Endothelial cell of umbilical vein (primary cell): ENCODE data around the gene ANKAR. TPM values are rescaled to one million over a fixed set of nuclear protein-coding genes. Genes with fewer than 3 reads are reported as not detected.

ENCODE experiments used
- BruUV-seq: library from RNA; stranded (reverse); fragments of 400-500 nt; replicated peaks from 2 replicates; lab custom pipeline; 2021; lab: Mats Ljungman, UMichigan
- CTCF ChIA-PET: fragments of 300-600, 350-600 bp; sonication (Branson Sonifier 250); formaldehyde crosslinking; loops from one replicate; lab custom pipeline; 2021; ENCODE audit warnings: antibody characterized with exemption, inconsistent platforms; lab: Charles Lee
- POLR2A ChIA-PET: fragments of 300-600, 350-600 bp; sonication (Branson Sonifier 250); formaldehyde crosslinking; loops from one replicate; lab custom pipeline; 2021; ENCODE audit warnings: antibody characterized with exemption, inconsistent platforms; lab: Charles Lee
- DNase-seq: peaks from one replicate; pipeline ENCODE4 v3.0.0-alpha.2; 2011; ENCODE audit warnings: low read depth, low spot score
- FAIRE-seq: peaks from 2 replicates; lab custom pipeline; 2011; peaks lifted over from hg19 to GRCh38; lab: Jason Lieb, UNC
- H2AFZ ChIP-seq: 2 replicates; pipeline ENCODE4 v1.6.0; 2012; ENCODE audit warnings: low read depth, low read length, control low read depth, inconsistent platforms
- H3K27ac ChIP-seq: 2 replicates; pipeline ENCODE4 v1.5.1; 2011; ENCODE audit warnings: low read depth, mild to moderate bottlenecking, control low read depth, low read length, moderate library complexity; ENCODE audit not compliant: insufficient read depth
- H3K27me3 ChIP-seq, 2 experiments: 2 replicates each; pipeline versions ENCODE4 v1.6.0 to v1.6.1; 2011; ENCODE audit warnings: low read length in 2 of 2, mixed read lengths in 1 of 2; ENCODE audit not compliant: control insufficient read depth in 2 of 2, insufficient read depth in 2 of 2
- H3K36me3 ChIP-seq, 2 experiments: 2 replicates in 1 of 2; 3 replicates in 1 of 2; pipeline ENCODE4 v1.5.1; 2011; ENCODE audit warnings: low read length in 2 of 2, mild to moderate bottlenecking in 1 of 2, moderate library complexity in 1 of 2; ENCODE audit not compliant: control insufficient read depth in 2 of 2, insufficient read depth in 2 of 2; ENCODE audit errors: extremely low read depth in 1 of 2
- H3K4me1 ChIP-seq: 3 replicates; pipeline ENCODE4 v1.5.1; 2011; ENCODE audit warnings: mild to moderate bottlenecking, low read length; ENCODE audit not compliant: control insufficient read depth, insufficient read depth; ENCODE audit errors: extremely low read depth
- H3K4me2 ChIP-seq: 2 replicates; pipeline ENCODE4 v1.6.1; 2011; ENCODE audit warnings: low read length, control low read depth, mixed read lengths; ENCODE audit not compliant: insufficient read depth
- H3K4me3 ChIP-seq, 3 experiments: fragments of 200-600 bp in 1 of 3; sonication (generic), shearing (Covaris generic) in 1 of 3; replicated peaks in 1 of 3; 2 replicates each; pipeline ENCODE4 v1.5.1; 2011 to 2016; ENCODE audit warnings: control low read depth in 3 of 3, low read length in 3 of 3, mild to moderate bottlenecking in 2 of 3, inconsistent platforms in 1 of 3, low read depth in 1 of 3, moderate library complexity in 1 of 3; ENCODE audit not compliant: insufficient read depth in 1 of 3
- H3K79me2 ChIP-seq: 2 replicates; pipeline ENCODE4 v1.6.0; 2012; ENCODE audit warnings: low read length, inconsistent platforms; ENCODE audit not compliant: control insufficient read depth, insufficient read depth
- H3K9ac ChIP-seq: replicated peaks from 2 replicates; pipeline ENCODE3; 2011; ENCODE audit warnings: low read length, control low read depth; ENCODE audit not compliant: insufficient read depth; ENCODE audit errors: extremely low read depth
- H3K9me1 ChIP-seq: replicated peaks from 3 replicates; pipeline ENCODE4 v1.6.0; 2011; ENCODE audit warnings: mild to moderate bottlenecking, low read length; ENCODE audit not compliant: control insufficient read depth, insufficient read depth; ENCODE audit errors: extremely low read depth
- H3K9me3 ChIP-seq: replicated peaks from 2 replicates; pipeline ENCODE4 v1.5.1; 2012; ENCODE audit warnings: low read length, inconsistent platforms; ENCODE audit not compliant: control insufficient read depth, insufficient read depth
- H4K20me1 ChIP-seq: replicated peaks from 2 replicates; pipeline ENCODE3; 2011; ENCODE audit warnings: mild to moderate bottlenecking, low read length; ENCODE audit not compliant: control insufficient read depth, insufficient read depth; ENCODE audit errors: extremely low read depth
- EZH2 ChIP-seq: IDR thresholded peaks from 2 replicates; pipeline ENCODE4 v1.6.1; 2012; ENCODE audit warnings: borderline replicate concordance, low read depth, mild to moderate bottlenecking, moderate library complexity, low read length, inconsistent platforms; ENCODE audit not compliant: severe bottlenecking
- FOS ChIP-seq: IDR thresholded peaks from 2 replicates; pipeline ENCODE4 v1.6.1; 2011; ENCODE audit warnings: mild to moderate bottlenecking, low read length, moderate library complexity, borderline replicate concordance; ENCODE audit not compliant: insufficient read depth
- GATA2 ChIP-seq: IDR thresholded peaks from 2 replicates; pipeline ENCODE4 v1.7.0; 2011; ENCODE audit warnings: low read depth, mild to moderate bottlenecking, moderate library complexity, mixed read lengths, low read length; ENCODE audit not compliant: insufficient read length, insufficient read depth
- JUN ChIP-seq: IDR thresholded peaks from 2 replicates; pipeline ENCODE4 v1.6.1; 2011; ENCODE audit warnings: borderline replicate concordance, low read depth; ENCODE audit not compliant: insufficient read length, insufficient read depth
- MYC ChIP-seq: IDR thresholded peaks from one replicate; pipeline ENCODE4 v1.6.1; 2011; ENCODE audit warnings: mild to moderate bottlenecking, low read depth, low read length
- POLR2A ChIP-seq: IDR thresholded peaks from 2 replicates; pipeline ENCODE4 v1.6.1; 2012; ENCODE audit warnings: low read depth, mild to moderate bottlenecking, control low read depth, low read length
- POLR2AphosphoS5 ChIP-seq: IDR thresholded peaks from 2 replicates; pipeline ENCODE4 v1.6.1; 2012; ENCODE audit warnings: low read depth, mild to moderate bottlenecking, control low read depth, low read length, moderate library complexity; ENCODE audit not compliant: insufficient read depth
- dilution Hi-C: fragments of 300-500 bp; cut with MboI; formaldehyde crosslinking; loops from one replicate; pipeline ENCODE4 v1.15.0; 2019; ENCODE audit warnings: low sequenced_read_pairs; ENCODE audit not compliant: extremely low pct_ligation_motif_present
- intact Hi-C: fragments of 100-400 bp; cut with micrococcal nuclease; formaldehyde crosslinking; loops from one replicate; pipeline ENCODE4 v1.10.0; 2022
- polyA plus RNA-seq, 4 experiments: library from polyadenylated mRNA; depleted of rRNA in 3 of 4; stranded (reverse) in 3 of 4; unstranded in 1 of 4; fragments of >200 nt; gene quantifications; 2 replicates each; pipeline versions ENCODE4 v1.2.1 to v1.2.3, GENCODE V29; 2011 to 2012; ENCODE audit warnings: missing spikeins in 1 of 4
- total RNA-seq: library from RNA; stranded (reverse); gene quantifications from 2 replicates; pipeline ENCODE4 v1.2.3, GENCODE V29; 2021
- TF ChIP-seq, protein P1 (sequence below), 2 donors: IDR thresholded peaks; 1 replicate in 1 of 2; 2 replicates in 1 of 2; pipeline ENCODE4 v1.5.1; 2011; ENCODE audit warnings: low read length in 2 of 2, mild to moderate bottlenecking in 2 of 2, moderate library complexity in 2 of 2, control low read depth in 1 of 2, inconsistent platforms in 1 of 2, low read depth in 1 of 2; ENCODE audit not compliant: insufficient read depth in 1 of 2; ENCODE audit errors: extremely low read depth in 1 of 2
- TF ChIP-seq, protein P2 (sequence below): IDR thresholded peaks from 2 replicates; pipeline ENCODE4 v1.6.1; 2011; ENCODE audit not compliant: insufficient read depth, insufficient read length

ANKAR gene
- total and polyA plus RNA-seq, 2 donors (not counting 3 experiments of a cell fraction or from before 2014, with no cell fraction given), result 1.3 to 4.3 TPM

DNA sequence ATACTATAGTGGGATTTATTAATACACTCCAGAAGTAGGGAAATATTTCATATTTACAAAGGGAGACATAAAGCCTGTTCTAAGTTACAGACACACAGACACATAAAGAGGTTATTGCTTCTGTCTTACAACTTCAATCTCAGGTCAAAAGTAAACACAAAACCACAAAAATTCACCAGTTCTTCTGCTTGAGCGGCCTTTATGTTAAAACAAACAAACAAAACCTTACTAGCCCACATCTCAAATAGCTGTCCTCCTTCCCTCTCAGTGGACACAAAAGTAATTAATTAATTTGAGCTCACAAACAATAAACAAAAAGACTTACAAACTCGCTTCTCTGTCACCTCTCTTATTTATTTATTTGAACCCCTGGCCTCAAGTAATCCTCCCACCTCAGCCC lies 14.7 kb upstream of the ANKAR start:
- no TSS peak for BruUV-seq
- Histone ChIP-seq H3K79me2 (peaks cover 25% of the 10 kb centered on the region), H3K9me3 (no peaks in the 10 kb centered on the region), H3K4me2 (no peak overlapping the region), H2AFZ (no peak overlapping the region), H3K9me1 (no peaks in the 10 kb centered on the region), H3K4me3 (no peak overlapping the region), H3K27me3 (peaks cover 0 to 2% of the 10 kb centered on the region in 2 experiments), H3K9ac (no peak overlapping the region), H3K36me3 (no peaks in the 10 kb centered on the region), H3K27ac (no peak overlapping the region), H3K4me1 (peaks cover 10% of the 10 kb centered on the region), H4K20me1 (no peaks in the 10 kb centered on the region)
- intact Hi-C loops, result loop anchor here (2.0 kb wide), 1 partner anchor 91 kb away; no protein-coding TSS in a partner anchor
- FAIRE-seq (no peak), DNase-seq (no peak)
- dilution Hi-C loops, result no loop called here
- ChIA-PET CTCF (interaction anchor here (1.3 to 2.5 kb wide), 5 partner anchors 35 to 413 kb away, joined by 3 to 23 read pairs (median 7); partner anchors contain the start of gene OSGEPL1), POLR2A (no interaction called here)
- TF ChIP-seq MYC (no peak), FOS (no peak), EZH2 (no peak)

DNA sequence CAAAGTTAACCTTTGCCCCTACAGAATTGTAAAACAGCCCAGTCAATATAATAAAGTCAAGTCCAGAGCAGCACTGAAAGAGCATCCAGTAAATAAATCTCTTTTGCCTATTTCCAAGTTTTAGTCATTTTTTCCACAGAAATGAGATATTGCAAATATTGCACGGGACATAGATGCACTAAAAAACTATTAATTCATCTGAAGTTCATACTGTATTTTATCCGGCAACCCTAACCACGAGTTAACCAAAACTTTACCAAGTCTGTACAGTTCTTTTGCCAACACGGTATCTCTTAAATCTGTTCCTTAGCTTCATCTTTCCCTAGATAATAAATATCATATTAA lies 13.7 kb upstream of the ANKAR start:
- DNase-seq (no peak), FAIRE-seq (no peak)
- Histone ChIP-seq H3K4me2 (no peak overlapping the region), H3K36me3 (no peaks in the 10 kb centered on the region), H3K27ac (no peak overlapping the region), H3K4me1 (peaks cover 10% of the 10 kb centered on the region), H3K9me1 (no peaks in the 10 kb centered on the region), H3K4me3 (no peak overlapping the region), H3K9me3 (no peaks in the 10 kb centered on the region), H3K27me3 (peaks cover 0 to 2% of the 10 kb centered on the region in 2 experiments), H2AFZ (no peak overlapping the region), H3K79me2 (peaks cover 27% of the 10 kb centered on the region), H3K9ac (no peak overlapping the region), H4K20me1 (no peaks in the 10 kb centered on the region)
- ChIA-PET POLR2A (no interaction called here), CTCF (interaction anchor here (0.6 to 2.8 kb wide), 52 partner anchors 10 to 684 kb away, joined by 3 to 66 read pairs (median 4); partner anchors contain the start of genes ANKAR, ORMDL1, OSGEPL1 and PMS1)
- BruUV-seq, result no TSS peak
- dilution Hi-C loops (no loop called here), intact Hi-C loops (loop anchor here (1.0 to 2.0 kb wide), 8 partner anchors 14 to 712 kb away; partner anchors contain the start of genes ANKAR, ORMDL1, OSGEPL1 and PMS1)
- TF ChIP-seq POLR2AphosphoS5 (no peak), MYC (no peak), POLR2A (no peak), FOS (no peak), EZH2 (no peak), GATA2 (no peak), JUN (no peak)
- TF ChIP-seq, protein P1, sequence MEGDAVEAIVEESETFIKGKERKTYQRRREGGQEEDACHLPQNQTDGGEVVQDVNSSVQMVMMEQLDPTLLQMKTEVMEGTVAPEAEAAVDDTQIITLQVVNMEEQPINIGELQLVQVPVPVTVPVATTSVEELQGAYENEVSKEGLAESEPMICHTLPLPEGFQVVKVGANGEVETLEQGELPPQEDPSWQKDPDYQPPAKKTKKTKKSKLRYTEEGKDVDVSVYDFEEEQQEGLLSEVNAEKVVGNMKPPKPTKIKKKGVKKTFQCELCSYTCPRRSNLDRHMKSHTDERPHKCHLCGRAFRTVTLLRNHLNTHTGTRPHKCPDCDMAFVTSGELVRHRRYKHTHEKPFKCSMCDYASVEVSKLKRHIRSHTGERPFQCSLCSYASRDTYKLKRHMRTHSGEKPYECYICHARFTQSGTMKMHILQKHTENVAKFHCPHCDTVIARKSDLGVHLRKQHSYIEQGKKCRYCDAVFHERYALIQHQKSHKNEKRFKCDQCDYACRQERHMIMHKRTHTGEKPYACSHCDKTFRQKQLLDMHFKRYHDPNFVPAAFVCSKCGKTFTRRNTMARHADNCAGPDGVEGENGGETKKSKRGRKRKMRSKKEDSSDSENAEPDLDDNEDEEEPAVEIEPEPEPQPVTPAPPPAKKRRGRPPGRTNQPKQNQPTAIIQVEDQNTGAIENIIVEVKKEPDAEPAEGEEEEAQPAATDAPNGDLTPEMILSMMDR (IDR thresholded peaks at IDR 0.05; ENCODE audit: extremely low read depth in 1 of 2, insufficient read depth in 1 of 2, low read depth in 1 of 2, low read length in 2 of 2), result no peak
- TF ChIP-seq, protein P2, sequence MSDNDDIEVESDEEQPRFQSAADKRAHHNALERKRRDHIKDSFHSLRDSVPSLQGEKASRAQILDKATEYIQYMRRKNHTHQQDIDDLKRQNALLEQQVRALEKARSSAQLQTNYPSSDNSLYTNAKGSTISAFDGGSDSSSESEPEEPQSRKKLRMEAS, result no peak
